Measurements from ENCODE around the gene LHX3.

LHX3 gene

DNA sequence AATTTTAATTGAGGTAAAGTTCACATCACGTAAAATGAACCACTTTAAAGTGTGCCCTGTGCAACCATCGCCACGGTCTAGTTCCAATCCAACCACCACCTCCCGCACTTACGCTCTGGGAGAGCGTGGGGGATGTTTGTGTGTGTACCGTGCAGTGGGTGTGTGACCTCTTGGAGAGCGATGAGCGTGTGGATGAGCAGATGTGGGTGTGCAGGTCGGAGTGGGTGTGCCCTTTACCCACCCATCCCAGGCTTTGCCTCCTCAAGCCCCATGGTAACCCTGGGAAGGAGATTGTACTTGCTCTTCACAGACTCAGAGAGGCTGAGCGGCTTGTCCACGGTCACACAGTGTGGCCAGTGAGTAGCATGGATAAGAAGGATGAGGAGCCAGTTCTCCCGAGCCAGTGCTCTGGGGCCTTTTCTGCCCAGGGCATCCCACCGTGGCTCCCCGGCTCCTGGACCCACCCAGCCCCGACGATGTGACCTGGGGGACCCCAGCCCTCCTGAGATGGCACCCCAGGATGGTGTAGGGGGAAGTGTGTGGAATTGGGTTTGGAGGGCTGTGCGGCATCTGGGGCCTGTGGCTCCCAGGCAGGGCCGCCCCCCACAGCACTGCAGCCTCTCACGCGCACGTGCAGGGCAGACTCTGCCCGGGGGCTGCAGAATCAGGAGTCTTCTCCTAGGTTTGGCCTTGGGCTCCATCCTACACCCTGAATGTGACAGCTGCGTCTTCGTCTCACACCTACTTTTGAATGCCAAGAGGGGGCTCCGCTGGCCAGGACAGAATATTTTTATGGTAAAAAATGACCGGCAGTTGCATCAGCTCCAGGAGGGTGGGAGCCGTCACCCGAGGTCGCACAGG is 13.6 kb downstream of the LHX3 start:
- DNase-seq, result no peak

DNA sequence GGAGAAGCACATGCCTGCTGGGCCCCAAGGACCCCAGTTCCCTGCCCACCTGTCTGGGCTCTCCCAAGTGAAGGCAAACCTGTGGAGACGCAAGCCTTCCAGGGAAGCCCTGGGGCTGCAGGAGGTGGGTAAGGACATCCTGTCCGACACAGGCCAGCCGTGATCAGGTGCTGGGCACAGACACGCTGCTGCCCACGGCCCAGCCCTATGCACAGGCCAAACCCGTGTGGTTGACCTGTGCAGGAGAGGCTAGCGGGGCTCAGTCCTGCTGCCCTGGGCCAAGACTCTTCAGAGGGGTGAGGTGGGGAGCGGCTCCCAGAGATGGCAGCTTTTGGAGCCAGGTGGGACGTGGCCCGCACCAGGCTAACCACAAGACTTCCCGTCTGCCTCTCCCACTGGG is 14.3 kb downstream of the LHX3 start:
- DNase-seq, result no peak

DNA sequence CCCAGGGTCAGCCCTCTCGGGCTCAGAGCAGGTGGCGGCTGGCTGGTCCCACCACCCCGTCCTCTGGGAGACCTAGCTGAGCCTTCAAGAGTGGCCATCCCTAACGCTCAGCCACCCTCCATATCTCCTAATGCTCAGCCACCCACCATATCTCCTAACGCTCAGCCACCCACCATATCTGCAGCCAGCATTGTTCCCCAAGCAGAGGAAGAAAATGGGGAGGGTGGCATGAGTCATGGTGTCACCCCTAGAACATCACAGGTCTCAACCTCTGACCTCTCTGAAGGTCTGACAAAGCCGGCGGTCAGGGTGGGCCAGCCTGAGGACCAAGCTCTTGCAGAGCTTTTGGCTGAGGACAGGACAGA is 14.7 kb downstream of the LHX3 start:
- no peak for DNase-seq

DNA sequence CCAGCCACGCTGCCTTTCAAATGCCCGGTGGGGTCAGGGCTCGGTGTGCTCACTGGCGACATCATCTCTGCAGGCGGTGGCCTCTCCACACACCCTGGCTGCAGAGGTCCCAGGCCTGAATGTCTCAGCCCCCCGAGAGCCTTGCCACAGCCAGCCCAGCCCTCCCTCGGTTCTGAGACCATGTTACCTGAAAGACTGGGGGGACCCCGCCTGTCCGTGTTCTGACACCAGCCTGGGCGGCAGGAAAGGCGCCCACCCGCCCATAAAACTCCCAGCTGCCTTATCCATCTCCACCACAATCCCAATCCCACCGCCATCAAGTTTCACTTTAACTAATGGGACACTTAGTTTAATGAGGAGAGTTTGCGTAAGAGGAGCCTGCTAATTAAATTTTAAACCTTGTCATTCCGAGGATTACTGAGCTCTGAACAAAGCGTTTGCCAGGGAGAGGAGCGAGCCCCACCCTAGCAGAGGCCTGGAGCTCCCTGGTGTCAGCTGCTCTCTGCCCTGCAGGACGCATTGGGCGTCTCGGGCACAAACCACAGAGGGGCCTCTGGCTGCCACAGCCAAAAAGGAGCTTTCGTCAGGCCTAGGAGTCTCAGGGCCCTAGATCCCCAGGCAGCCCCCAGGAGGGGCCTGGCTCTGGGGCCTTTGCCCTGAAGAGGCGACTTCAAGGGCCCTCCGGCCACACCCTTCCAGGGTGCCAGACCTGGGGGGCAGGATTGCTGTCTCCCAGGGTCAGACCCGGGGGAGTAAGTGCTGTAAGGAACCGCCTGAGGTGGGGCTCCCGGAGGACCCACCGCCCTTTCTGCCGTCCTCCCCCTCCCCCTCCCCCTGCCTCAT is 15.3 kb downstream of the LHX3 start:
- no peak for DNase-seq

DNA sequence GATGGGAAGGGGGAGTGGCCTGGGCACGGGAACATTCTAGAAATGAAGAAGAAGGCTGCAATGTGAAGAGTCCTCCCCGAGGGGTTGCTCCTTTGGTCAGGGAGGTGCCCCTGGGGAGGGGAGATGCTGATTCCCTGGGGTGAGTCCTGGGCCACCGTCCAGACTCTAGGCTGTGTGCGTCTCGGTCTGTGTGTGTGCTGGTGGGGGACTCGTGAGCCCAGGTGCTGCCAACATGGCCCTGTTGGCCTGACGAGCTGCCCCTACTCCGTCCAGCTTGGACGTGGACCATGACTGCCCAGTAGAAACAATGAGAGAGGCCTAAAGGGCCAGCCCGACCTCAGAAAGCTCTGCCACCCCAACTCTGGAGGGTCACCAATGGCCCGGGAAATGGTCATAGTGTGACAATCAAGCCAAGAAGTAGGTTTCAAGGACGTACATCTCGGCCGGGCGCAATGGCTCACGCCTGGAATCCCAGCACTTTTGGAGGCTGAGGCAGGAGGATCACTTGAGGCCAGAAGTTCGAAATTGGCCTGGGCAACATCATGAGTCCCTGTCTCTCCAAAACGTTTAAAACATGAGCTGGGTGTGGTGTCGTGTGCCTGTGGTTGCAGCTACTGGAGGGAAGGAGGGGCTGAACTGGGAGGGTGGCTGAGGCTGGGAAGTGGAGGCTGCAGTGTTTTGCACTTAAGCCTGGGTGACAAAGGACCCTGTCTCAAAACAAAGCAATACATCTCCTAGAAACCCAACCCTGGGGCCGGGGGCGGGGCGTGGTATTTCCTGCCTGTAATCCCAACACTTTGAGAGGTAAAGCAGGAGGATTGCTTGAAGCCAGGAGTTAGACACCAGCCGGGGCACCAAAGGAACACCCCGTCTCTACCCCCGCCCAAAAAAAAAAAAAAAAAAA is 17.0 kb downstream of the LHX3 start:
- DNase-seq, result no peak

DNA sequence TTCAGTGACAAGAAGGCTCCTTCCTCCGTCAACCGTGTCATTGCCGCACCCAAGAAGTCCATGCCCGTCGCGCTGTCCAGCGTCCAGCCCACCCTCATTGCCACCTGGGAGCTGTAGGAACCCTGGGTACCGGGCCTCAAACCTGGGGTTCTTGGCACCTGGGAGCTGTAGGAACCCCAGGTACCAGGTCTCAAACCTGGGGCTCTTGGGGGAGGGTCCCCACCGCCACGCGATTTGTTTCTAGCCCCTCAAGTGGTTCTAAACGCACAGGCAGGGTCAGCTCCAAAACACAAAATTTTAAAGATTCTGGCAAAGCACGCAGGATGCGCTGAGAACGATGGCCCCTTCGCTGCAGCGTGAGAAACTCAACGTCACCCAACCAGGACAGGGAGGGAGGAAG is 17.7 kb downstream of the LHX3 start:
- DNase-seq, result no peak

DNA sequence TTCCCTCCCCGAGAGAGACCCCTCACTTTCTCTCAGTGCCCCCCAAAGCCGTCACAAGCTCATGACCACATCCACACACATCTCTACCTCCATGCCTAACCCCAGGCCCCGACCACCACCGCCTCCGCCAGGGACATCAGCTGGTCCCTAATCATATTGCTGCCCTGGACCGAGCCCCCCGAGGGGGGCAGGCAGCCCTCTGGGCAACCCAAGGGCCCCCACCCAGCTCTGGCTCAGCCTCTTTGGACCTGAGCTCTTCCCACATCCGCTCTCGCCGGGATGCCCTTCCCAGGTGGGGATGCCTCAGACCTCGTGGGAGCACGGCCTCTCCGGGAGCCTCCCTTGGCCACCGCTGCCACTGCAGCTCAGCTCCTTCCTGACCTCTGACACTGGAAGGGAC is 18.5 kb downstream of the LHX3 start:
- DNase-seq, result no peak

DNA sequence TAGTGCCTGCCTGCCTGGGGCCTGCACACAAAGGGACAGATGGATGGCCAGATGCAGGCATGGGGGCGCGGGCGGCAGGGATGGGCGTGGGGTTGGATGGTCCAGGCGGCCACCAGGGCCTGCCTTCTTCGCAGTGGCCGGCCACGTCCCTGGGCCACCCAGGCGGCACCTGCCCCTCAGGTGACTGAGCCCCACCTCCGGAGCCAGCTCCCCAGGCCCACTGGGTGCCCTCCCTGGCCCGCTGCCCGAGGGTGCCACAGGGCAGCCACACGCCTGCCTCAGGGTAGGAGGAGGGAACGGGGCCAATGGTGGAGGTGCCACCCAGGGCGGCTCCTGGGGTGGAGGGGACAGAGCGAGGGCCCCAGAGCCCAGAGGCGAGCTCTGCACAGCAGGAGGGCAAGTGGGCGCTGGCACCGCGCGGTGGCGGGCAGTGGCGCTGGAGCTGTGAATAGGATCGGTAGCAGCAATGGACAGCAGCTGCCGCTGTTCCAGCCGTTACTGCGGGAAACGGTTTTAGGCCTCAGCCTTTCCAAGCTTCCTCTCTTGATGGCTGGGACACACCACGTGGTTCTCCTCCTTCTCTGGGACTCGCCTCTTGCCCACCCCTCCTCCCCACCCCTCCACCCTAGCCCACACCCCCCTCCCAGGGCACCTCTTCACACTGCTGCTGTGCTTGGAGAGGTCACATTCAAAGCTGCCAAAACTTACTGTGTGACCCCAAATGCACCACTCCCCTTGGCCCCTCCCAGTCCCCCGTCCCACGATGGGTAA is 19.1 kb downstream of the LHX3 start:
- no peak for DNase-seq

DNA sequence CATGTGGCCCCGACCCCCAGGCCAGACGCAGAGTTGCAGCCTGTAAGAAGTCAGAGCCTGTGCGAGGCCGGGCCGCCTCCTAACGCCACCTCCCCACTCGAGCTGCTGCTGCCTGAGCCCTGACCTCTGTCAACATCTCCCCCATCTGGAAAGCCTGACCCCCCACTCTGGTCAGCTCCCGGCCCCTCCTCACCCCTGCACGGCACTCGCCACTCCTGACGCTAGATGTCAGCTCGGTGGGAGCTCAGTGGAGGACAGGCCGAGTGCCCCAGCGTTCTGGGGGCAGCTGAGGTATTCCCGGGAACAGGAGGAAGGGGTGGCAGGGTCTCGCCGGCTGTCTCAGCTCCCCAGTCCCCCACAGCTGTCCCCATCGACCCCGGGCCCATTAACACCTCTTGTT is 19.9 kb downstream of the LHX3 start:
- DNase-seq, result no peak

DNA sequence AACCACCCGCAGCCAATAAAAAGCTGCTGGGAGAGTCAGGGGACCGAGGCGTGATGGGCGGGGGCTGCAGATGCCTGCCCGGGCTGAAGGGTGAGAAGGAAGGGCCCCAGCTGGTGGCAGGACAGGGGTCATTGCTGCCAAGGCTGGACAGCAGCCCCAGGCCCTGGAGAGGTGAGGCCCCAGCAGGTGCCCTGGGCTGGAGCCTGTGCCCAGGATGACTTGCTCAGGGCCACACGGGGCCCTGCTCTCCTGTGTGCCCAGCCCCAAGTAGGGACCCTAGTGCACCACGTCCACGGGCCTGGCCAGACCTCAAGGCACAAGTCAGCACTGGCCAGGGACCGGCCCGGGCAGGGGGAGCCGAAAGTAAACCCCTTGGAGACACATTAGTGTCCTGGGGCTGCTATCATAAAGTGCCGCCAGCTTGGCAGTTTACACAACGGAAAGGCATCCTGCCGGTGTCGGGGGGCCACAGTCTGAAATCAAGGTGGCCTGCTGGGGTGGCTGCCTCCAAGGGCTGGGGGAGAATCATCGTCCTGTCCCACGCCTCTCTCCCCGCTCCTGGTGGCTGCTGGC is 22.0 kb downstream of the LHX3 start:
- DNase-seq, result no peak

DNA sequence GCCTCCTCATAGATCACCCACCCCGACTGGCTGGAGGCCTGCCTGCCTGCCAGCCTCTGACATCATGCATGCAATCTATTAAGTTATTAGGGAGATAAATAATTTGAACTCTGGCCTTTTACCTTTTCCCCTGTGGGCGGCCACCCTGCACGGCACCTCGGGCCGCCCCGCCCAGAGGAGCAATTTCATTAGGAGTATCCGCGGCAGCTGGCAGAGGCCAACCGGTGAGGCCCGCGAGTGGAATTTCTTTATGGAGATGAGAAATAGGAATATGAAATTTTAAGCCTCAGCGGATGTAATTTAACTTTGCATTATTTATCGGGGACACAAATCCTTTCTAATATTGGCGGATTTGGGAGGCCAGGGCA is 22.5 kb downstream of the LHX3 start:
- DNase-seq, result no peak

DNA sequence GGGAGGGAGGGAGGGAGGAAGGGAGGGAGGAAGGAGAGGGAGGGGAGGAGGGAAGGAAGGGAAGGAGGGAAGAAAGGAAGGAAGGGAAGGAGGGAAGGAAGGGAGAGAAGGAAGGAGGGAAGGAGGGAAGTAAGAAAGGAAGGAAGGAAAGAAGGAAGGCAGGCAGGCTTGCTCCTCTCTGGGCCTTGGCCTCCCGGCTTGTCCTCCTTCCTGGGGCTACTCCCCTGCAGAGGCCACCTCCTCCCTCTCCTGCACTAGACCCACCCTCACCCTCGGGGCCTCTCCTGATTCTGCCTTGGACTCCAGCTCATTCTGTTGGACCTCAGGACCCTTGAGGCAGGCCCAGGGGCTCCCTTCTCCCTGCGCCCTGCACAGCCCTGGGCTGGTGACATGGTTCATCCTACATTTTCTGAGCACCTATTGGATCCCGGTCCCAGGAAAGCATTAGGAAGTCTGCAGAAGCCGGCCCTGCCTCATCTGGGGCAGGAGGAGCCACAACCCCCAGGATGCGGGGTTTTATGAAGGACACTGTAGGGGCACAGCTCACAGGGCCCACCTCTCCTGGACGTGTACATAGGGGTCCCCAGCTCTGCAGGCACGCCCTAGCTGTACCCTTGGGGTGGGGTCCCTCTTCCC is 23.0 kb downstream of the LHX3 start:
- DNase-seq, result no peak

DNA sequence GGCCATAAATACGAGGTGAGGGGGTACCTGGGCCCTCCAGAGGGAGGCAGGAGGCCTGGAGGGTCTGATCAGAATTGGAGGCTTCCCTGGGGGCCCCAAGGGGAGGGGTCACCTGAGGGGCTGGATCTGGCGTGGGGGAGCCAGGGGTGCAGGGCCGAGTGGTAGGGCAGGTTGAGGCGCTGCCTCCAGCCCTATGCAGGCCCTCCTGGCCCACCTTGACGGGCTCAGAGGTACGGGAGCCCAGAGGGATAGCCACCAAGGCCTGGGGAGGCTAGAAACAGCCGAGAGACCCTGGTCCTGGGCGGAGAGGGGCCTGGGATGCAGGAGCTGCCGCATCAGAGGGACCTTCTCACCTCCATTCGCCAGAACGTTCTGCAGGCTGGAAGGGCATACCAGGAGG is 24.3 kb downstream of the LHX3 start:
- DNase-seq, result no peak

DNA sequence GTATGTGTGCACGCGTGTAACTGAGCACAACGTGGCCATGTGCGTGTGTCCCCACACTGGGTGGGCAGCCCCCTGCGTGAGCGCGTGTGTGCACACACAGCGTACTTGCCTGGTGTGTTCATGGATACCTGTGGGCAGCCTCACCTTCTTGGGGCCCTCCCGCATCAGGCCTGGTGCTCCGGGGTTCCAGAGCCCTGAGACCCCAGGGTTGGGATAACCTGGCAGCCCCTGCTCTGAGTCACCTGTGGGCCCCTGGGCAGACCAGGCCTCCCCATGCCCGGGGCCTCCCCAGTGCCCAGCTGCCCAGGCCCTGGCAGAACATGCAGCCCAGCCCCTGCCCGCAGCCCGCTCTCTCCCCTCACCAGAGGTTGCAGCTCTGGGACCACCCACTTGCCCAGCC is 25.2 kb downstream of the LHX3 start:
- no peak for DNase-seq

DNA sequence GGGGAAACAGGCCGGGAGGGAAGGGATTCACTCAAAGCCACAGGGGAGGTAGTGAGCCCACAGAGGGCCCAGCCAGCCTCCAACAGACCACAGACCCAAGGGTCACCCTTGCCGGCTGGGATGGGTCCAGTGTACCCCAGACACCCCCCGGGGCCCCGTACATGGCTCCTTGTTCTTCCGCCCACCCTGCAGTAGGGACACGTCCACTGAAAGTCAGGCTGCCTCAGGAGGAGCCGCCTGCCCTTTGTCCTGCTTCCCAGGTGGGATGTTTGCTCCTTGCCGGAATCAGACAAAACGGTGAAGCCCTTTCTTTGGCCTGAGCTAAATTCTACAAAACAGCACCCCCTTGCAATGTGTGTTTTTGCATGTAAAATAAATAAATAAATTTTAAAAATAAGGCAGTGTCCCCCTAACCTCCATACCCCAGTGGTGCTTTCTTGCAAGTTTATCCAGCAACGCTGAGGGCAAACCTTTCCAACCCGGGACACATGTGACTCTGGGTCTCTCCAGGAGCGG is 25.8 kb downstream of the LHX3 start:
- no peak for DNase-seq

DNA sequence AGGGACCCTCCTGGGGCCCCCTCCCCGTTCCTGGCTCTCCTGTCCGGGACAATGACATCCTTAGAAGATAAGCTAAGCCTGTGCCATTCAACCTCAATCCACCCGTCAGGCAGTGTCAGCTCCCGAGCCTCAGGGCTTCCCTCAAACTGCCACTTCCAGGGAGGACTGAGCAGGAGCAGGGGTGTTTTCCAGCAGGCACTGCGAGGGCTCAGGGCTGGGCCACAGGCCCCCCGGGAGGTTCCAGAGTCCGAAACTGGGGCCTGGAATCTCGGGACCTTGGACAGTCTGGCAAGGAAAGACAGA is 26.2 kb downstream of the LHX3 start:
- no peak for DNase-seq

DNA sequence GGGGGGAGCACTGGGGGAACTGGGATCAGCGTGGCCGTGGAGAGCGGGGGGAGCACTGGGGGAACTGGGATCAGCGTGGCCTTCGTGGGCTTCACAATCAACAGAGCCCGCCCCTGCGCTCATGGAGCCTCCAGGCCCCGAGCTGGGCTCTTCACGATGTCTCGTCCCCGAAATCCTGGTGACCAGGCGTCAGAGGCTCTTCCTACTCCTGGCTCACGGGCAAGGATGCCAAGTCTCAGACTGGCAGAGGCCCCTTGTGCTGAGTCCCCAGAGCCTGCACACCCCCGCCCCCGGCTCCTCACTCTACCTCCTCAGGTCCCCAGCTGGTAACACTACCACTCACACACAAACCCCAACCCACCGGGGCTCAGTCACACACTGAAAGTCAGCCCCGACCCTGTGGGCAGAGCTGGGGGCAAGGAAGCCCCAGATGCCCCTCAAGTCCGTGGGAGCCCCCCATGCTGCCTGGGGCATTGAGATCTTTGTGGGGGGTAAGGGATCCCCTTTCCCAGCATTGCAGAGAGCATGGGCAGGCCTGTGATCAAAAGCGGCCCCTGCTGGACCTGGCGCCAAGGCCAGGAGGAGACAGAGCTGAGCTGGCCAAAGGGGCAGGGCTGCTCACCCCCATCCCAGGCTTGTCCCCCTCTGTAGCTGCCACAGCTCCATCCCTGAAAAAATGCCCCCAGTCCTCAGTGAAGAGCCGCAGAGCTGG is 26.7 kb downstream of the LHX3 start:
- no peak for DNase-seq

DNA sequence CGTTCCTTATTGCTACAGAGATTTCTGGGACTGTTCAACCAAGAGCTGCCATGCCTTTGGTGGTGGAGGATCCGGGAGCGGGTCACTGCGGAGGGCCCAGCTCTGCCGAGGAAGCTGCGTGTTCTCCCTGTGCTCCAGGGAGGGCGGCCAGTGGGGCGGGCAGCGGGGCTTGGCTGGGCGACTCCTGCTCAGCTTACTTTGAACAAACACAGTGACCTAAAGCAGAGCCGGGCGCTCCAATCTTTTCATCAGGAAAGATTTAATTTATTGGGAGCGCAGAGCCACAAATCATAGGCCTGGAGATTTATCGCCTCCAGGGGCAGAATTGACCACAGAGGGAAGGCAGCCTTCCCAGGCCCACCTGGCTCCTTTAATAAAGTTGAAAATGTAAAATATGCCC is 27.7 kb downstream of the LHX3 start:
- no peak for DNase-seq

DNA sequence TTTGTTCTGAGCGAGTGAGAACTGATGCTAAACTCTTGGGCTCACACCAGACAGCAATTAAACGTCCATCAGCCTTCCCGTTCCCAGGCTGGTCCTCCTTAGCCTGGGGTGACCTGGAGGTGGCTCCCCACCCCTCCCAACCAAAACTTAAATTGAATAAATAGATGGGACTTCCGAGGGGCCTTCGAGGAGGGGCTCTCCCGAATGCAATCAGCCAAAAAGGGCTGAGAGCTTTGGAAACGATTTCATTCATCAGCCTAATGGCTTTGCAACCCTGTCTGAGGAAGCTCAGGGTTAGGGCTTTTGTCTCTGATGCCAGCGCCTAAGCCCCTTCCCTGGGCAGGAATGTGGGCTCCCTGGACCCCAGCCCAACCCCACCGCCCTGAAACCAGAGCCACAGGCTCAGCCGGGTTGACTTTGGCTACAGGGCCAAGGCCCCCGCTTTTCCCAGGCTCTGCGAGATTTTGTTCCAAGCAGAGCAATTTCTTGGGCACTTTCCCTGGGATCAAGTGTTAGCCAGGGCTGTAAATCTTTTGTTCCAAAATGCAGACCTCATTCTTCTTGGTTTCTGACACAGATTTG is 29.2 kb downstream of the LHX3 start:
- DNase-seq, result no peak
